MM.1S (cell line): Measurements from ENCODE around the gene RASGRP2.

Experiments
- DNase-seq: peaks from one replicate; pipeline ENCODE4 v3.0.0-alpha.2; 2015
- H2AFZ ChIP-seq: fragments of 300-600 bp; sonication (generic); 2 replicates; pipeline ENCODE4 v1.6.0; 2016; ENCODE audit warnings: antibody characterized with exemption, low read length
- H3F3A ChIP-seq: fragments of 300-600 bp; sonication (generic); 2 replicates; pipeline ENCODE4 v1.6.1; 2016; ENCODE audit warnings: mild to moderate bottlenecking, antibody characterized with exemption, low read length, moderate library complexity, mixed read lengths; ENCODE audit not compliant: insufficient read depth
- H3K27ac ChIP-seq: fragments of 300-600 bp; sonication (generic); 2 replicates; pipeline ENCODE4 v1.5.1; 2016; ENCODE audit warnings: mild to moderate bottlenecking, low read length
- H3K27me3 ChIP-seq: fragments of 300-600 bp; sonication (generic); replicated peaks from 2 replicates; pipeline ENCODE4 v1.6.0; 2016; ENCODE audit warnings: low read length; ENCODE audit not compliant: insufficient read depth
- H3K36me3 ChIP-seq: fragments of 300-600 bp; sonication (generic); replicated peaks from 2 replicates; pipeline ENCODE4 v1.6.1; 2016; ENCODE audit warnings: mild to moderate bottlenecking, low read length, mixed read lengths; ENCODE audit not compliant: insufficient read depth
- H3K4me1 ChIP-seq: fragments of 300-600 bp; sonication (generic); 2 replicates; pipeline ENCODE4 v1.6.1; 2016; ENCODE audit warnings: low read length, mixed read lengths
- H3K4me2 ChIP-seq: fragments of 300-600 bp; sonication (generic); 2 replicates; pipeline ENCODE4 v1.6.0; 2016; ENCODE audit warnings: low read depth, low read length
- H3K4me3 ChIP-seq: fragments of 300-600 bp; sonication (generic); 2 replicates; pipeline ENCODE4 v1.5.1; 2016; ENCODE audit warnings: low read length, mixed read lengths
- H3K79me2 ChIP-seq: fragments of 300-600 bp; sonication (generic); 2 replicates; pipeline ENCODE4 v1.6.1; 2016; ENCODE audit warnings: mixed run types, low read length, mixed read lengths
- H3K9ac ChIP-seq: fragments of 300-600 bp; sonication (generic); 2 replicates; pipeline ENCODE4 v1.6.1; 2016; ENCODE audit warnings: low read length, mixed read lengths
- H3K9me2 ChIP-seq: fragments of 300-600 bp; sonication (generic); replicated peaks from 2 replicates; pipeline ENCODE4 v1.6.1; 2016; ENCODE audit warnings: mild to moderate bottlenecking, low read length, mixed read lengths; ENCODE audit not compliant: insufficient read depth
- H3K9me3 ChIP-seq: fragments of 300-600 bp; sonication (generic); replicated peaks from 2 replicates; pipeline ENCODE4 v1.6.1; 2016; ENCODE audit warnings: mild to moderate bottlenecking, low read length, mixed read lengths; ENCODE audit not compliant: insufficient read depth
- H4K20me1 ChIP-seq: fragments of 300-600 bp; sonication (generic); 2 replicates; pipeline ENCODE4 v1.6.1; 2016; ENCODE audit warnings: mild to moderate bottlenecking, low read length, moderate library complexity, mixed read lengths; ENCODE audit not compliant: insufficient read depth
- EZH2 ChIP-seq: fragments of 300-600 bp; sonication (generic); optimal IDR thresholded peaks from 2 replicates; pipeline ENCODE3; 2017; ENCODE audit warnings: low read depth, mild to moderate bottlenecking, antibody characterized with exemption, low read length, mixed read lengths
- EZH2phosphoT487 ChIP-seq: fragments of 300-600 bp; sonication (generic); IDR thresholded peaks from 2 replicates; pipeline ENCODE4 v1.6.1; 2018; ENCODE audit warnings: antibody characterized with exemption, low read length
- TF ChIP-seq, protein P1 (sequence below): fragments of 300-600 bp; sonication (generic); IDR thresholded peaks from 2 replicates; pipeline ENCODE4 v1.5.1; 2016; ENCODE audit warnings: antibody characterized with exemption, low read length, mixed read lengths

Gene RASGRP2

DNA sequence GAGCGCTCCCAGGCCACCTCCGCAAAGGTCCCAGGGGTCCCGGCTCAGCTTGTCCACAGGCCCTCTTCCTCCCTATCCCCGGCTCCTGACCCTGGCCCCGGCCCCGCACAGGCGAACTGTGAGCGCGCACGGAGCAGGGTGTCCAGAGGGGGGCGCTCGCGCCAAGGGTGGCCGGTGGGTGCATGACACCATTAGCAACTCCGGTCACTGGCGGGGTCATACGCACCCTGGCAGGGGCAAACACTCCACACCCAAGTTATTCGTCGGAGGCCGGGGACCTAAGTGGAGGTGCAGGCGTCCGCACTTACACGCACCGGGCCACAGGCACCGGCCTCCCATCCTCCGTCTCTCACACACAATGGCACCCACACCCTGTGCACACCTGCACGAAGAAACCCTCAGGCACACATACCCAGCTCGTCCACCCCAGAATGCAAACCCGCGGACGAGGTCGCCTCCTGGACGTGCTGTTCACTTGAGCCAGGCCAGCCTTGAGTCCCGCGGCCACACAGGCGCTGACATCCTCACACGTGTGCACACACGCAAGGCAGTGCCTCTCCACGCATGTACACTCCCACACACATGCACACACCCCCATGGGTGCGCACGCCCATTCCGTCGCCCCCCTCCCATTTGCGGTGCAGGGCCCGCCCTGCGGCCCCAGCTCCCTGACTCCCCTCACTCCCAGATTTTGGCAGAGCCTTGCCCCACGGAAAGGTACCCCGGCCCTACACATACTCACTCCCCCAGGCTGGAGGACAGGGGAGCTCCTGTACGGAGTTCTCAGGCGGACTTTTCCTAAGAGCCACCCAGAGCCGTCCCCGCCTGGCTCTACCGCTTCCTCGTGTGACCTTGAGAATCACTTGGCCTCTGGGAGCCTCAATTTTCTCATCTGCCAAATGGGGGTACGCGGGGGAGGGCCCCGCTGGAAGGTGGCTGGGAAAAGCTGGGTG lies at the start of gene RASGRP2:
TSS of gene RASGRP2 (minus strand) at position 552 of the 953 bp plus-strand sequence. CDS start 1,276 bp downstream, outside the sequence.
- Histone ChIP-seq H3K27ac (no peak within 1 kb of the TSS), H4K20me1 (0 out of 2 replicates have a peak, but pooled peaks cover 5% of the 10 kb centered on the region), H3K4me1 (peaks cover 16% of the 10 kb centered on the region), H3K9ac (no peak within 1 kb of the TSS), H3K36me3 (no peaks in the 10 kb centered on the region), H3K27me3 (peaks cover 90% of the 10 kb centered on the region), H3K9me3 (no peaks in the 10 kb centered on the region), H2AFZ (peak within 1 kb of the TSS; percentile 46; the same call in 1 of the 2 replicates), H3K79me2 (no peaks in the 10 kb centered on the region), H3K9me2 (no peaks in the 10 kb centered on the region), H3K4me2 (peak within 1 kb of the TSS; percentile 91), H3K4me3 (peak within 1 kb of the TSS; percentile 63), H3F3A (peaks cover 4% of the 10 kb centered on the region; the same call in 1 of the 2 replicates)
- TF ChIP-seq, protein P1, sequence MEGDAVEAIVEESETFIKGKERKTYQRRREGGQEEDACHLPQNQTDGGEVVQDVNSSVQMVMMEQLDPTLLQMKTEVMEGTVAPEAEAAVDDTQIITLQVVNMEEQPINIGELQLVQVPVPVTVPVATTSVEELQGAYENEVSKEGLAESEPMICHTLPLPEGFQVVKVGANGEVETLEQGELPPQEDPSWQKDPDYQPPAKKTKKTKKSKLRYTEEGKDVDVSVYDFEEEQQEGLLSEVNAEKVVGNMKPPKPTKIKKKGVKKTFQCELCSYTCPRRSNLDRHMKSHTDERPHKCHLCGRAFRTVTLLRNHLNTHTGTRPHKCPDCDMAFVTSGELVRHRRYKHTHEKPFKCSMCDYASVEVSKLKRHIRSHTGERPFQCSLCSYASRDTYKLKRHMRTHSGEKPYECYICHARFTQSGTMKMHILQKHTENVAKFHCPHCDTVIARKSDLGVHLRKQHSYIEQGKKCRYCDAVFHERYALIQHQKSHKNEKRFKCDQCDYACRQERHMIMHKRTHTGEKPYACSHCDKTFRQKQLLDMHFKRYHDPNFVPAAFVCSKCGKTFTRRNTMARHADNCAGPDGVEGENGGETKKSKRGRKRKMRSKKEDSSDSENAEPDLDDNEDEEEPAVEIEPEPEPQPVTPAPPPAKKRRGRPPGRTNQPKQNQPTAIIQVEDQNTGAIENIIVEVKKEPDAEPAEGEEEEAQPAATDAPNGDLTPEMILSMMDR = peak; percentile 63
- TF ChIP-seq EZH2 = no peak
- TF ChIP-seq EZH2phosphoT487 = no peak
- no peak for DNase-seq

DNA sequence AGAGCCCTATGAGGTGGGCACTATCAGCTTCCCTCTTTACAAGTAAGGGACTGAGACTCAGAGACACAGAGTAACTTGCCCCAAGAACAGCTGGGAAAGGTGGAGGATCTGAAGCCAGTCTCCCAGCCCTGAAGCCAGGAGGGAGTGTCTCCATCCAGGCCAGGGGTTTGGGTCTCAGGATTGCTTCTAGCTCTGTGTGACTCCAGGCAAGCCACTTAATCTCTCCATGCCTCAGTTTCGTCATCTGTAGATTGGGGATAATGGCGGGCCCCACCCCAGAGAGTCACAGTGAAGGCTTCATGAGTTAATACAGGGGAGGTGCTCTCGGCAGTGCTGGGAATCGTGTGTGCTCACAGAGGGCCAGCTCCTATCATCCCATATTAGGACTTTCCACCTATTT lies 48.5 kb upstream of the RASGRP2 start:
- no peak overlapping the region for H2AFZ ChIP-seq
- H3F3A ChIP-seq = no peaks in the 10 kb centered on the region
- no peak overlapping the region for H3K4me3 ChIP-seq
- H3K36me3 ChIP-seq = no peaks in the 10 kb centered on the region
- H3K27ac ChIP-seq = no peak overlapping the region
- H3K27me3 ChIP-seq = no peaks in the 10 kb centered on the region
- H3K4me1 ChIP-seq = no peaks in the 10 kb centered on the region
- H3K9me2 ChIP-seq = no peaks in the 10 kb centered on the region
- no peaks in the 10 kb centered on the region for H4K20me1 ChIP-seq
- no peak for DNase-seq
- no peak overlapping the region for H3K4me2 ChIP-seq
- H3K79me2 ChIP-seq = no peaks in the 10 kb centered on the region
- no peak overlapping the region for H3K9ac ChIP-seq
- TF ChIP-seq EZH2phosphoT487 (no peak), EZH2 (no peak)
- TF ChIP-seq, protein P1 = no peak
- no peaks in the 10 kb centered on the region for H3K9me3 ChIP-seq

DNA sequence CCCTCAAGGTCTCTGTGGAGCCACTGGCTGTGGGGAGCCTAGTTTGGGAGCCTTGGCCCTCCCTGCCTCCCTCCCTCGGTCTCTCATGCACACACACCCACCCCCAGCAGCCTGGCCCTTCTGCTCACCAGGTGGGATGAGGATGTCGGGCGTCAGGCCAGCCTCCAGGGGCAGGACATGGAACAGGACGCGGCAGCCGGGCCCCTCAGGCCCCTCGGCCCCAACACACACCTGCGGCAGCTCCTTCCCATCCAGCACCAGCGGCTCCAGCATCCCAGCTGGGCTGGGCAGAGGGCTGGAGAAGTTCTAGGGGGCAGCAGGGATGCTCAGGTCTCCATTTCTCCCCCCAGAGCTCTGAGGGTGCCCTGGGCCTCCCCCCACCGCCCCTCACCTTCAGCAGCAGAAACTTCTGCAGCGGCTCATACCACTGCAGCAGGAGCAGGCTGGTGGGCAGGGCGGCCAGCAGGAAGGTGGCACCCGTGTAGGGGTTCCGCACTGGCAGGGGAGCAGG lies 47.9 kb upstream of the RASGRP2 start:
- DNase-seq = no peak
- Histone ChIP-seq H3K4me2 (no peak overlapping the region), H3K27me3 (no peaks in the 10 kb centered on the region), H3K9ac (no peak overlapping the region), H3K4me1 (no peaks in the 10 kb centered on the region), H3K79me2 (no peaks in the 10 kb centered on the region), H3F3A (no peaks in the 10 kb centered on the region), H3K9me2 (no peaks in the 10 kb centered on the region), H2AFZ (no peak overlapping the region), H4K20me1 (no peaks in the 10 kb centered on the region), H3K27ac (no peak overlapping the region), H3K9me3 (no peaks in the 10 kb centered on the region), H3K4me3 (no peak overlapping the region), H3K36me3 (no peaks in the 10 kb centered on the region)
- TF ChIP-seq EZH2 = no peak
- TF ChIP-seq, protein P1 = no peak
- no peak for TF ChIP-seq EZH2phosphoT487
